ENCODE results near the gene GPC6.

DNA sequence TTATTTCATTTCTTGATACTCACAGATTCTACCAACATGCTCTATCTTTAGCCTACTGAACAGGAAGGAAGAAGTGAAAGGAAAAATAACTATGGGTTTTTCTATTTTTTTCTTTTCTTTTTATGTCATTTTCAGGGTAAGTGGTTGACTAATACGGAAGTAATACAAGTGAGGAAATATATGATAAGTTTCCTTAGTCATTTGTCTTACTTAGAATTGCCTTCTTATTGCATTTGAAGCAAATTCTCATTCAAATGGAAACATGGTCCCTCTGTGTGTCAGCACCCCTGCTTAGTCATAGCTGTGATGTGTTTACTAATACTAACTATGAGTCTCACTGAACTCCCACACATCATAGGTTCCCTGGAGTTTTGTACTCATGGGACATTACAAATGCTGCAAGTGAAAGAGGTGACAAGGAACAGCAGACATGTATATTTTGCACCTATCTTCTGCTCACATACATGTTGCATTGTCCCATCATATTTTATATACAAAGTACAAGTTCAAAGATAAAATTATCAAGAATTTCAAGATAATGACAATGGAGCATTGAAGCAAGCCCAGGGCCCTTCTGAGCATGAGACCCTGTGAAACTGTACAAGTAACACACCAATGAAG lies 1192.8 kb downstream of the GPC6 start:
- no peak for TF ChIP-seq CTCF (IDR thresholded peaks at IDR 0.05; ENCODE audit: insufficient read depth, low read length)
- TF ChIP-seq SPI1 (IDR thresholded peaks at IDR 0.05; ENCODE audit: borderline replicate concordance, low read depth), result no peak
- no peak for TF ChIP-seq GABPA (IDR thresholded peaks at IDR 0.05; ENCODE audit: low read depth)
- TF ChIP-seq, protein P1, sequence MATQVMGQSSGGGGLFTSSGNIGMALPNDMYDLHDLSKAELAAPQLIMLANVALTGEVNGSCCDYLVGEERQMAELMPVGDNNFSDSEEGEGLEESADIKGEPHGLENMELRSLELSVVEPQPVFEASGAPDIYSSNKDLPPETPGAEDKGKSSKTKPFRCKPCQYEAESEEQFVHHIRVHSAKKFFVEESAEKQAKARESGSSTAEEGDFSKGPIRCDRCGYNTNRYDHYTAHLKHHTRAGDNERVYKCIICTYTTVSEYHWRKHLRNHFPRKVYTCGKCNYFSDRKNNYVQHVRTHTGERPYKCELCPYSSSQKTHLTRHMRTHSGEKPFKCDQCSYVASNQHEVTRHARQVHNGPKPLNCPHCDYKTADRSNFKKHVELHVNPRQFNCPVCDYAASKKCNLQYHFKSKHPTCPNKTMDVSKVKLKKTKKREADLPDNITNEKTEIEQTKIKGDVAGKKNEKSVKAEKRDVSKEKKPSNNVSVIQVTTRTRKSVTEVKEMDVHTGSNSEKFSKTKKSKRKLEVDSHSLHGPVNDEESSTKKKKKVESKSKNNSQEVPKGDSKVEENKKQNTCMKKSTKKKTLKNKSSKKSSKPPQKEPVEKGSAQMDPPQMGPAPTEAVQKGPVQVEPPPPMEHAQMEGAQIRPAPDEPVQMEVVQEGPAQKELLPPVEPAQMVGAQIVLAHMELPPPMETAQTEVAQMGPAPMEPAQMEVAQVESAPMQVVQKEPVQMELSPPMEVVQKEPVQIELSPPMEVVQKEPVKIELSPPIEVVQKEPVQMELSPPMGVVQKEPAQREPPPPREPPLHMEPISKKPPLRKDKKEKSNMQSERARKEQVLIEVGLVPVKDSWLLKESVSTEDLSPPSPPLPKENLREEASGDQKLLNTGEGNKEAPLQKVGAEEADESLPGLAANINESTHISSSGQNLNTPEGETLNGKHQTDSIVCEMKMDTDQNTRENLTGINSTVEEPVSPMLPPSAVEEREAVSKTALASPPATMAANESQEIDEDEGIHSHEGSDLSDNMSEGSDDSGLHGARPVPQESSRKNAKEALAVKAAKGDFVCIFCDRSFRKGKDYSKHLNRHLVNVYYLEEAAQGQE (IDR thresholded peaks at IDR 0.05; ENCODE audit: insufficient replicate concordance, low read depth), result no peak

Data from HL-60 (cell line).